HG02870 (cell line): ENCODE data around the gene USP40.
"Not testable (repeated sequence)": the region's sequence is repeated elsewhere in the genome, so short reads cannot be mapped to it uniquely, and the experiment has no call there.

Source experiments
- ATAC-seq: cut with Tn5 transposase; IDR thresholded peaks from one replicate; pipeline ENCODE4 v1.9.1; 2021; ENCODE audit warnings: mild to moderate bottlenecking, moderate library complexity; ENCODE audit not compliant: unreplicated experiment

The USP40 gene, protein sequence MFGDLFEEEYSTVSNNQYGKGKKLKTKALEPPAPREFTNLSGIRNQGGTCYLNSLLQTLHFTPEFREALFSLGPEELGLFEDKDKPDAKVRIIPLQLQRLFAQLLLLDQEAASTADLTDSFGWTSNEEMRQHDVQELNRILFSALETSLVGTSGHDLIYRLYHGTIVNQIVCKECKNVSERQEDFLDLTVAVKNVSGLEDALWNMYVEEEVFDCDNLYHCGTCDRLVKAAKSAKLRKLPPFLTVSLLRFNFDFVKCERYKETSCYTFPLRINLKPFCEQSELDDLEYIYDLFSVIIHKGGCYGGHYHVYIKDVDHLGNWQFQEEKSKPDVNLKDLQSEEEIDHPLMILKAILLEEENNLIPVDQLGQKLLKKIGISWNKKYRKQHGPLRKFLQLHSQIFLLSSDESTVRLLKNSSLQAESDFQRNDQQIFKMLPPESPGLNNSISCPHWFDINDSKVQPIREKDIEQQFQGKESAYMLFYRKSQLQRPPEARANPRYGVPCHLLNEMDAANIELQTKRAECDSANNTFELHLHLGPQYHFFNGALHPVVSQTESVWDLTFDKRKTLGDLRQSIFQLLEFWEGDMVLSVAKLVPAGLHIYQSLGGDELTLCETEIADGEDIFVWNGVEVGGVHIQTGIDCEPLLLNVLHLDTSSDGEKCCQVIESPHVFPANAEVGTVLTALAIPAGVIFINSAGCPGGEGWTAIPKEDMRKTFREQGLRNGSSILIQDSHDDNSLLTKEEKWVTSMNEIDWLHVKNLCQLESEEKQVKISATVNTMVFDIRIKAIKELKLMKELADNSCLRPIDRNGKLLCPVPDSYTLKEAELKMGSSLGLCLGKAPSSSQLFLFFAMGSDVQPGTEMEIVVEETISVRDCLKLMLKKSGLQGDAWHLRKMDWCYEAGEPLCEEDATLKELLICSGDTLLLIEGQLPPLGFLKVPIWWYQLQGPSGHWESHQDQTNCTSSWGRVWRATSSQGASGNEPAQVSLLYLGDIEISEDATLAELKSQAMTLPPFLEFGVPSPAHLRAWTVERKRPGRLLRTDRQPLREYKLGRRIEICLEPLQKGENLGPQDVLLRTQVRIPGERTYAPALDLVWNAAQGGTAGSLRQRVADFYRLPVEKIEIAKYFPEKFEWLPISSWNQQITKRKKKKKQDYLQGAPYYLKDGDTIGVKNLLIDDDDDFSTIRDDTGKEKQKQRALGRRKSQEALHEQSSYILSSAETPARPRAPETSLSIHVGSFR

DNA sequence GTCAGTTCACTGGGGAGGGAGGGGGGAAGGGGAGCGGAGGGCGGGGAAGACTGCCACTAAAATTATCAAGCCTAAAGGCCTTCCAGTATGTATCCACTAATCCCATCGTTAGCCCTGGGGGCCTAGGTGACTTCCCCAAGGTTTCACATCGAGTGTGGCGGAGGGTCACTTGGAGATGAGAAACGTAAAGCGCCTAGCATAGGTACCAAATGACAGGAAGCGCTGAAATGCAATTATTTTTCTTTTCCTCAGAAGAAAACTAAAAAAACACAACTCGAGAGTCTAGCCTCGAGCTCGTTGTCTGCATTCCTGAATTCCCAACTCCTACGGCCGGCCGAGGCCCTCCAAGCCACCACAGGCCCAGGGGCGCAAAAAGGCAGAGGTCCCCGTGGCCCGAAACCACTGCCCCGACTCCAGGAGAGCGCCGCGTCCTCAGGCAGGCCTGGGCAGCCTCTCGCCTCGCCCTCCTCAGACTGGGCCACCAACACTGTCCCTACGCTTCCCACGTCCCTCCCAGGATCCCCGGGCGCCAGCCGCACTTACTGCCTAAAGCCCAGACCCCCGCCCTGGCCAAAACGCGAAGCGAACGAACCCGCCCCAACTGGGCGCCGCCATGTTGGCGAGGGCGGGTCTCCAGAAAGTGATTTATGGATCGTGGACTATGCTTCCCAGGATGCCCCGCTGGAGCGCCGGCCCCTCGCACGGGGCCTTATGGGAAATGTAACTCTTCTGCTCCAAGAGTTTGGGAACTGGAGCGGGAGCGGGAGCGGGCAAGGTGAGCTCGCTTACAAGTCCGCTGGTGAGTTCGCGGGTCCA lies at the start of gene USP40:
TSS of gene USP40 (minus strand) at position 642 of the 816 bp plus-strand sequence. CDS start 1,228 bp downstream, outside the sequence.
- ATAC-seq = peak; percentile 77

DNA sequence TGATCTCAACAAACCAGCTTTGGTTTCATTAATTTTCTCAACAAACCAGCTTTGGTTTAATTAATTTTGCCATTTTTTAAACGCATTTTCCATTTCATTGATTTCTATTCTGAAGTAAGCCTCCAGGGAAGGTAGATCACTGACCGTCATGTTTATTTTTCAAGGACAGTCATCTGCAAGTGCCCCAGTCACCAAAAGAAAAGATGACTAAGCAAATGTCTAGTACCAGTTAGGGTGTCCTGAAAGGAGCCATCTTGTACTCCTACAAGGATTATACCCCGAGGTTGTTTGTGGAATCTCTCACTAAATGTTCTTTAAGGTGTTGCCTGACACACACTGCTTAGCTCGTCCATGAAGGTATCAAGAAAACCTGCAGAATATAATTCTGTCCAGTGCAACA lies 44.7 kb upstream of the USP40 start:
- ATAC-seq = no peak

DNA sequence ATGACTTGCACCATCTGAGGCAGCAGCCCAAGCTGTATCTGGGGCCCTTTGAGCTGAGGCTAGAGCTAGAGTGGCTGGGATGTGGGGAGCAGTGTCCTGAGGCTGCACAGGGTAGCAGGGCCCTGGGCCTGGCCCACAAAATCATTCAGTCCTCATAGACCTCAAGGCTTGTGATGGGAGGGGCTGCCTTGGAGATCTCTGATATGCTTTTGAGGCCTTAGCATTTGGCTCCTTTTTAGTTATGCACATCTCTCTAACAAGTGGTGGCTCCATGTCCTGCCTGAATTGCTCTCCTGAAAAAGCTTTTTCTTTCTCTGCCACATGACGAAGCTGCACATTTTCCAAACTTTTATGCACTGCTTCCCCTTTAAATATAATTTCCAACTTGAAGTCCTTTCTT lies 39.1 kb upstream of the USP40 start:
- ATAC-seq = no peak

DNA sequence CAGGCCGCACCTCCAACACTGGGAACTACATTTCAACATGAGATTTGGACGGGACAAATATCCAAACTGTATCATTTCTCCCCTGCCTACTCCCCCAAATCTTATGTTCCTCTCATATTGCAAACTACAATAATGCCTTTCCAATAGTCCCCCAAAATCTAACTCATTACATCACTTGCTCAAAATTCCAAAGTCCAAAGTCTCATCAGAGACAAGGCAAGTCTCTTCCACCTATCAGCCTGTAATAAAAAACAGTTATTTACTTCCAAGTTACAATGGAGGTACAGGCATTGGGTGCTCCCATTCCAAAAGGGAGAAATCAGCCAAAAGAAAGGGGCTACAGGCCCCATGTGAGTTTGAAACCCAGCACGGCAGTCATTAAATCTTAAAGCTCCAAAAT lies 38.2 kb upstream of the USP40 start:
- ATAC-seq = no peak

DNA sequence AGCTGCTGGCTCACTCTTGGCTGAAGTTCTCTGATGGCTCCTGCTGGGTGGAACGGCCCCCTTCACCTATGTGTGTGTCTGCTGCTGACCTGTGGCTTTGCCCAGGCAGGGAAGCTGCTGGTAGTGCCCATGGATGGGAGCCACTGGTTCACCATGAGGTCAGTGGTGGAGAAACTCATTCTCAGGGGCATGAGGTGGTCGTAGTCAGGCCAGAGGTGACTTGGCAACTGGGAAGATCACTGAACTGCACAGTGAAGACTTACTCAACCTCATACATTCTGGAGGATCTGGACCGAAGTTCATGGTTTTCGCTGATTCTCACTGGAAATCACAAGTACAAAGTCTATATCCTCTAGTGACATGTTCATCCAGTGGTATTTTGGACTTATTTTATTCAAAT lies 36.9 kb upstream of the USP40 start:
- no peak for ATAC-seq

DNA sequence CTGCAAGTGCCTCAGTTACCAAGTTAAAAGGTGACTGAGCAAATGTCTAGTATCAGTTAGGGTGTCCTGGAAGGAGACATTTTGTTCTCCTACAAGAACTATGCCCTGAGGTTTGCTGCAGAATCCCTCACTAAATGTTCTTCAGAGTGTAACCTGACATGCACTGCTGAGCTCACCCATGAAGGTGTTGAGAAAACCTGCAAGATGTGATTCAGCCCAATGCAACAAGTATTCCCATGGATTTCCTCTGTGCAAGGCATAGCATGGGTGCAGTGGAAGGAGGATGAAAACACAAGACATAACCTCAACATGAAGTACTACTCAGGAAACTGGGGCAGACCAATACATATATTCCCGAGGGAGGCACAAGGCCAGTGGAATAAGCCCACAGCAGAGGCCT lies 35.5 kb upstream of the USP40 start:
- ATAC-seq = no peak

DNA sequence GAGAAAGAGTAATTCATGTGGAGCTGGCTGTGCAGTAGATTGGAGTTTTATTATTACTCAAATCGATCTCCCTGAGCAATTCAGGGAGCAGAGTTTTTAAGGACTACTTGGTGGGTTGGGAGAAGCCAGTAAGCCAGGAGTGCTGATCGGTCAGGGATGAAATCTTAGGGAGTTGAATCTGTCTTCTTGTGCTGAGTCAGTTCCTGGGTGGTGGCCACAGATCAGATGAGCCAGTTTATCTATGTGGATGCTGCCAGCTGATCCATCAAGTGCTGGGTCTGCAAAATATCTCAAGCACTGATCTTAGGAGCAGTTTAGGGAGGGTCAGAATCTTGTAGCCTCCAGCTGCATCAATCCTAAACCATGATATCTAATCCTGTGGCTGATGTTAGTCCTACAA lies 33.8 kb upstream of the USP40 start:
- ATAC-seq = no peak

DNA sequence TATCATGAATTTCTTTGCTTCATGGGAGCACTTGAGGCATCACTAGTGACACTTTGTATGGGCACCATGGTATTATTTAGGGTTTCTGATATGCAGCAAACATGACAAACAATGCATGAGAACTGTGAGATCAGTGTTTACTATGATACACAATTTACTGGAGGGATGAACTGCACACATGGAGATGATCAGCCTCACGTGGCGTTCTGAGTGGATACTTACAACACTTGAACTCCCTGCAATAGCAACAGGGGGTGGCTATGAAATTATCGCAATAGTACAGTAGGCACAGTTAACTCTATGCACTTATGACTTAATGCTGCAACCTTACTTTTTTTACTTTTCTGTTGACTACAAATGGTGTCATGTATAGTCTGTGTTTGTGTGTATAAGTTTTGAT lies 32.4 kb upstream of the USP40 start:
- ATAC-seq = no peak

DNA sequence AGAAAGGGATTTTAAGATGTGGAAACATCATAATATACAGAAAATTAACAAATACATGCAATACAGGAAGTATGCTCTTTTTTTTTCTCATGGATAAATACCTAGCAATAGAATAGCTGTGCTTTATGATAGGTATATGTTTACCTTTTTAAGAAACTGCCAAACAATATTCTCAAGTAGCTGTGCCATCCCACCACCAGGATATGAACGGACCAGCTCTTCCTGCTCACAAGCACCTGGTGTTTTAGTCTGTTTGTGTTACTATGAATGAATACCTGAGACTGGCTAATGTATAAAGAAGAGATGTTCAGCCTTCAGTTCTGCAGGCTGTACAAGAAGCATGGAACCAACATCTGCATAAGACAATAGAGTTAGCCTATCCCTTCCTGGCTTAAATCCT lies 30.9 kb upstream of the USP40 start:
- ATAC-seq = no peak

DNA sequence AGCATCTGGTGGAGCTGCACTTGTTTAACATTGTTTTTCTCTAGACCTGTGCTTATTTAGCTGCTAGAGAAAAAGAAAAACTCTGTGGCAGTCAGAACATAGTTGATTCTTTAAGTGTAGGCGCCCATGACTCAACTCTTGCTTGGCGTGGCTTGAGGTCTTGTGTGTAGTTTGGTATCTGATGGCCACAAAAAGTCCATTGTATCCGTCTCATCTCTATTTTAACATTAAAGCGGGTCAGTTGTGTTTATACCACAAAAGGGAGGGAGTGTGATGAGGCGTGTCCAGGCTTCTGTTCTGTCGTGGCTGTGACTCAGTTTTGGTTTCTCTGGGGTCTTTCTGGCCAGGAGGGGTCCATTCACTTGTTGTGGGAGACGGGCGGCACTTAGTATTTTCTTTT lies 26.6 kb upstream of the USP40 start:
- peak; percentile 45 for ATAC-seq

DNA sequence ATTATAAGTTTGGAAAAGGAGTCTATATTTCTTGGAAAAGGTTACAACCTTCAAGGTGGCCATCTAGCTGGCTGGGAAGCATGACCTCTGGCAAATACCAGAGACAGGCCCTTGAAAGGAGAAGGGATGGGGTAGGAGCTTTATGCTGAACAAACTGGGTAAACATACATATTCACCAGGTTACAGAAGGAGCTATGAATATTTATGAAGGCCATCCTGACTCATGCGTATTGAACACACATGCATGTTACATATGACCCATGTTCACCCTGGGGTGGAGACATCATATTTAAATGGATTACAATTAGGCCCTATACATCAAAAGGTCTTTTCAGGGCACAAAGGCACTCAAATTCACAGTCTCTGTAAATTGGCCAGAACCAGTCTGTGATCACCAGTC lies 26.1 kb upstream of the USP40 start:
- ATAC-seq = not testable (repeated sequence)

DNA sequence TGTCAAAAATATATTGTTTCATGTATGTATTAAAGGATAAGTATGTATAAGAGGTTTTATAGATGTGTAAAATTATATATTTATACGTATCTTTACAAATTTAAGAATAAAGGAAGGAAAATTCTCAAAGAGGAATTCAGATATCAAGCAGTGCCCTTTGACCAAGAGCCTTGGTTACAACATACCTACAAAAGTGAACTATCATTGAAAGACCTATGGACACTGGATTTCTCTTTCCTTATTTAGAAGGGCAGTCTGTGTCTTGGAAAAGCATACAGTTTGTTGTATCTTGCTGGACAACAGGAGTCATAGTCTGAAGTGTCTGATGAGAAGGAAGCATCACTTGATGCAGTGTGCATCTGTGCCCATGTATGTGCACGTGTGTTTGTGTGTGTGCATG lies 21.8 kb upstream of the USP40 start:
- ATAC-seq = no peak

DNA sequence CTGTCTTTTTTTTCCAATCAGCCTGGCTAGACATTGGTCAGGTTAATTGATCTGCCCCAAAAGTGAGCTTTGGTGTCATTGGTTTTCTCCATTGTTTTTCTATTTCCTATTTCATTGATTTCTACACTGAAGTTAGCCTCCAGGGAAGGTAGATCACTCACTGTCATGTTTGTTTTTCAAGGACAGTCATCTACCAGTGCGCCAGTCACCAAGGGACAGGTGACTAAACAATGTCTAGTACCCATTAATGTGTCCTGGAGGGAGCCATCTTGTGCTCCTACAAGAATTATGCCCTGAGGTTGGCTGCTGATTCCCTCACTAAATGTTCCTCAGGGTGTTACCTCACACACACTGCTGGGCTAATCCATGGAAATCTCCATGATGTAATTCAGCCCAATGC lies 17.6 kb upstream of the USP40 start:
- no peak for ATAC-seq

DNA sequence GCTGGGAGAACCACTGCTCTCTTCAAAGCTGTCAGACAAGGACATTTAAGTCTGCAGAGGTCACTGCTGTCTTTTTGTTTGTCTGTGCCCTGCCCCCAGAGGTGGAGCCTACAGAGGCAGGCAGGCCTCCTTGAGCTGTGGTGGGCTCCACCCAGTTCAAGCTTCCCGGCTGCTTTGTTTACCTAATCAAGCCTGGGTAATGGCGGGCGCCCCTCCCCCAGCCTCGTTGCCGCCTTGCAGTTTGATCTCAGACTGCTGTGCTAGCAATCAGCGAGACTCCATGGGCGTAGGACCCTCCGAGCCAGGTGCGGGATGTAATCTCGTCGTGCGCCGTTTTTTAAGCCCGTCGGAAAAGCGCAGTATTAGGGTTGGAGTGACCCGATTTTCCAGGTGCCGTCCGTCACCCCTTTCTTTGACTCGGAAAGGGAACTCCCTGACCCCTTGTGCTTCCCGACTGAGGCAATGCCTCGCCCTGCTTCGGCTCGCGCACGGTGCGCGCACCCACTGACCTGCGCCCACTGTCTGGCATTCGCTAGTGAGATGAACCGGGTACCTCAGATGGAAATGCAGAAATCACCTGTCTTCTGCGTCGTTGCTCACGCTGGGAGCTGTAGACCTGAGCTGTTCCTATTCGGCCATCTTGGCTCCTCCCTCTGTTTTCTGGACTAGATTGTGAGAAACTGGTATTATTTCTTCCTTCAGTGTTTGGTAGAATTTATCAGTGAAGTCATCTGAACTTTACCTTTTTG lies 16.8 kb upstream of the USP40 start:
- ATAC-seq = not testable (repeated sequence)

DNA sequence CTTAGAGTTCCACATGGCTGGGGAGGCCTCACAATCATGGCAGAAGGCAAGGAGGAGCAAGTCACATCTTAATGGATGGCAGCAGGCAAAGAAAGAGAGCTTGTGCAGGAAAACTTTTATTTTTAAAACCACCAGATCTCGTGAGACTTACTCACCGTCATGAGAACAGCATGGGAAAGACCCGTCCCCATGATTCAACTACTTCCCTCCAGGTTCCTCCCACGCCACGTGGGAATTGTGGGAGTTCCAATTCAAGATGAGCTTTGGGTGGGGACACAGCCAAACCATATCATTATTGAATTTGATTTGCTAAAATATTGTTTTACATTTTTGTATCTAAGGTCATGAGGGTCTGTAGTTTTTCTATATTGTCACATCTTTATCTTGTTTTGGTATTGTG lies 10.8 kb upstream of the USP40 start:
- not testable (repeated sequence) for ATAC-seq

DNA sequence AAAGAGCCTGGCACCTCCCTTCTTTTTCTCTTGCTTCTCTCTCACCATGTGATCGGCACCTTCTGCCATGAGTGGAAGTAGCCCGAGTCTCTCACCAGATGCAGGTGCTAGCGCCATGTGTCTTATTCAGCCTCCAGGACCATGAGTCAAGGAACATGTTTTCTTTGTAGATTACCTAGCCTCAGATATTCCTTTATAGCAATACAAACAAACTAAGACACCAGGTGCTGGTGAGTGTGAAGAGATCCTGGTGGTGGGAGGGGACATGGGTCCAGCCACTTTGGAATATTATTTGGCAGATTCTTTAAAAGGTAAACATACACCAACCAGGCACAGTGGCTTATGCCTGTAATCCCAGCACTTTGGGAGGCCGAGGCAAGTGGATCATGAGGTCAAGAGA lies 5.9 kb upstream of the USP40 start:
- no peak for ATAC-seq

DNA sequence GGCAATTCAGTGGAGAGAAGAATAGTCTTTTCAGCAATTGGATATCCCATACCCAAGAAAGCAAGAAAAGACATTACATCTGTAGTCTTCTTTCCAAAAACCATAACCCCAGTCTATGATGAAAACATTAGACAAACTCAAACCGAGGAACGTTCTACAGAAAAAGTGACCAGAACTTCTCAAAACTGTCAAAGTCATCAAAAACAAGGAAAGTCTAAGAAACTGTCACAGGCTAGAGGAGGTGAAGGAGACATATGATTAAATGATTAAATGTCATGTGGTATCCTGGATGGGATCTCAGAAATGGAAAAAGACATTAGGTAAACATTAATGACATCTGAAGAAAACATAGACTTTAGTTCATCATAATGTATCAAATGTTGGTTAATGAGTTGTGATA lies 4.9 kb upstream of the USP40 start:
- ATAC-seq = no peak

DNA sequence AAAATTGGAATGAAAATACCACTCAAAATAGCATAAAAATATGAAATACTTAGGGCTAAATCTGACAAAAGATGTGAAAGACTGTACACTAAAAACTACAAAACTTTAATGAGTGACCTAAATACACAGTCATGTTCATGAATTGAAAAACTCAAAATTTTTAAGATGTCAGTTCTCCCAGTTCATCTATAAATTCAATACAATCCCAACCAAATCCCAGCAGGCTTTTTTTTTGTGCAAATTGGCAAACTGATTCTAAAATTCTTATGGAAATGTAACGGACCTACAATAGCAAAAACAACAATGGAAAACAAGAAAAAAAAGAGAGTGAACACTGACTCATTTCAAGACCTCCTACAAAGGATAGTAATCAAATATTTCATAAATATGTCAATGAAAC lies 4.4 kb upstream of the USP40 start:
- no peak for ATAC-seq

DNA sequence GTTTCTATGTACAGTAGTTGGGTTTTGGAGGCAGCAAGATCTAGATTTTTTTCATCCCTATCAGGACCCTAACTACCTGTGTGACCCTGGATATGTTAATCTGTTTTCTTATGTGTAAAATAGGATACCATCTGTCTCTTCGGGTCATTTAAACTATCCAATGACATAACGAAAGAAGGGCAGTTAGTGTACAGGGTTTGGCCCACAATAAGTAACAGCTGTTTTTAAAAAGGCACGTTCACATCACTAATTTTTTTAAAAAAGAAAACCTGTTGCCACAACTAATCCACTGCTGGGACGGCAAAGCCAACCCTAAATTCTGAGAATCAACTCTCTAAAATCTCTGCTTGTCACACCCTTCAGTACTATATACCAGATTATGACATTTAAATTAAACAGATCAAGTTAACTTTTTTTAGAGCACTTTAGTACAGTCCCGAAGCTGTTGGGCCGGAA lies 869 bp downstream of the USP40 start:
- peak; percentile 6 for ATAC-seq
